Endothelial cell of umbilical vein (primary cell): ENCODE measurements around the gene BRSK2. TPM values are rescaled to one million over a fixed set of nuclear protein-coding genes. Genes with fewer than 3 reads are reported as not detected.

Experiments
- BruUV-seq: library from RNA; stranded (reverse); fragments of 400-500 nt; replicated peaks from 2 replicates; lab custom pipeline; 2021; lab: Mats Ljungman, UMichigan
- CTCF ChIA-PET: fragments of 300-600, 350-600 bp; sonication (Branson Sonifier 250); formaldehyde crosslinking; loops from one replicate; lab custom pipeline; 2021; ENCODE audit warnings: antibody characterized with exemption, inconsistent platforms; lab: Charles Lee
- POLR2A ChIA-PET: fragments of 300-600, 350-600 bp; sonication (Branson Sonifier 250); formaldehyde crosslinking; loops from one replicate; lab custom pipeline; 2021; ENCODE audit warnings: antibody characterized with exemption, inconsistent platforms; lab: Charles Lee
- DNase-seq: peaks from one replicate; pipeline ENCODE4 v3.0.0-alpha.2; 2011; ENCODE audit warnings: low read depth, low spot score
- FAIRE-seq: peaks from 2 replicates; lab custom pipeline; 2011; peaks lifted over from hg19 to GRCh38; lab: Jason Lieb, UNC
- H2AFZ ChIP-seq: 2 replicates; pipeline ENCODE4 v1.6.0; 2012; ENCODE audit warnings: low read depth, low read length, control low read depth, inconsistent platforms
- H3K27ac ChIP-seq: 2 replicates; pipeline ENCODE4 v1.5.1; 2011; ENCODE audit warnings: low read depth, mild to moderate bottlenecking, control low read depth, low read length, moderate library complexity; ENCODE audit not compliant: insufficient read depth
- H3K27me3 ChIP-seq, 2 experiments: 2 replicates each; pipeline versions ENCODE4 v1.6.0 to v1.6.1; 2011; ENCODE audit warnings: low read length in 2 of 2, mixed read lengths in 1 of 2; ENCODE audit not compliant: control insufficient read depth in 2 of 2, insufficient read depth in 2 of 2
- H3K36me3 ChIP-seq, 2 experiments: 2 replicates in 1 of 2; 3 replicates in 1 of 2; pipeline ENCODE4 v1.5.1; 2011; ENCODE audit warnings: low read length in 2 of 2, mild to moderate bottlenecking in 1 of 2, moderate library complexity in 1 of 2; ENCODE audit not compliant: control insufficient read depth in 2 of 2, insufficient read depth in 2 of 2; ENCODE audit errors: extremely low read depth in 1 of 2
- H3K4me1 ChIP-seq: 3 replicates; pipeline ENCODE4 v1.5.1; 2011; ENCODE audit warnings: mild to moderate bottlenecking, low read length; ENCODE audit not compliant: control insufficient read depth, insufficient read depth; ENCODE audit errors: extremely low read depth
- H3K4me2 ChIP-seq: 2 replicates; pipeline ENCODE4 v1.6.1; 2011; ENCODE audit warnings: low read length, control low read depth, mixed read lengths; ENCODE audit not compliant: insufficient read depth
- H3K4me3 ChIP-seq, 3 experiments: fragments of 200-600 bp in 1 of 3; sonication (generic), shearing (Covaris generic) in 1 of 3; replicated peaks in 1 of 3; 2 replicates each; pipeline ENCODE4 v1.5.1; 2011 to 2016; ENCODE audit warnings: control low read depth in 3 of 3, low read length in 3 of 3, mild to moderate bottlenecking in 2 of 3, inconsistent platforms in 1 of 3, low read depth in 1 of 3, moderate library complexity in 1 of 3; ENCODE audit not compliant: insufficient read depth in 1 of 3
- H3K79me2 ChIP-seq: 2 replicates; pipeline ENCODE4 v1.6.0; 2012; ENCODE audit warnings: low read length, inconsistent platforms; ENCODE audit not compliant: control insufficient read depth, insufficient read depth
- H3K9ac ChIP-seq: replicated peaks from 2 replicates; pipeline ENCODE3; 2011; ENCODE audit warnings: low read length, control low read depth; ENCODE audit not compliant: insufficient read depth; ENCODE audit errors: extremely low read depth
- H3K9me1 ChIP-seq: replicated peaks from 3 replicates; pipeline ENCODE4 v1.6.0; 2011; ENCODE audit warnings: mild to moderate bottlenecking, low read length; ENCODE audit not compliant: control insufficient read depth, insufficient read depth; ENCODE audit errors: extremely low read depth
- H3K9me3 ChIP-seq: replicated peaks from 2 replicates; pipeline ENCODE4 v1.5.1; 2012; ENCODE audit warnings: low read length, inconsistent platforms; ENCODE audit not compliant: control insufficient read depth, insufficient read depth
- H4K20me1 ChIP-seq: replicated peaks from 2 replicates; pipeline ENCODE3; 2011; ENCODE audit warnings: mild to moderate bottlenecking, low read length; ENCODE audit not compliant: control insufficient read depth, insufficient read depth; ENCODE audit errors: extremely low read depth
- CTCF ChIP-seq, 2 donors: IDR thresholded peaks; 1 replicate in 1 of 2; 2 replicates in 1 of 2; pipeline ENCODE4 v1.5.1; 2011; ENCODE audit warnings: low read length in 2 of 2, mild to moderate bottlenecking in 2 of 2, moderate library complexity in 2 of 2, control low read depth in 1 of 2, inconsistent platforms in 1 of 2, low read depth in 1 of 2; ENCODE audit not compliant: insufficient read depth in 1 of 2; ENCODE audit errors: extremely low read depth in 1 of 2
- EZH2 ChIP-seq: IDR thresholded peaks from 2 replicates; pipeline ENCODE4 v1.6.1; 2012; ENCODE audit warnings: borderline replicate concordance, low read depth, mild to moderate bottlenecking, moderate library complexity, low read length, inconsistent platforms; ENCODE audit not compliant: severe bottlenecking
- FOS ChIP-seq: IDR thresholded peaks from 2 replicates; pipeline ENCODE4 v1.6.1; 2011; ENCODE audit warnings: mild to moderate bottlenecking, low read length, moderate library complexity, borderline replicate concordance; ENCODE audit not compliant: insufficient read depth
- GATA2 ChIP-seq: IDR thresholded peaks from 2 replicates; pipeline ENCODE4 v1.7.0; 2011; ENCODE audit warnings: low read depth, mild to moderate bottlenecking, moderate library complexity, mixed read lengths, low read length; ENCODE audit not compliant: insufficient read length, insufficient read depth
- JUN ChIP-seq: IDR thresholded peaks from 2 replicates; pipeline ENCODE4 v1.6.1; 2011; ENCODE audit warnings: borderline replicate concordance, low read depth; ENCODE audit not compliant: insufficient read length, insufficient read depth
- MAX ChIP-seq: IDR thresholded peaks from 2 replicates; pipeline ENCODE4 v1.6.1; 2011; ENCODE audit not compliant: insufficient read depth, insufficient read length
- MYC ChIP-seq: IDR thresholded peaks from one replicate; pipeline ENCODE4 v1.6.1; 2011; ENCODE audit warnings: mild to moderate bottlenecking, low read depth, low read length
- POLR2A ChIP-seq: IDR thresholded peaks from 2 replicates; pipeline ENCODE4 v1.6.1; 2012; ENCODE audit warnings: low read depth, mild to moderate bottlenecking, control low read depth, low read length
- POLR2AphosphoS5 ChIP-seq: IDR thresholded peaks from 2 replicates; pipeline ENCODE4 v1.6.1; 2012; ENCODE audit warnings: low read depth, mild to moderate bottlenecking, control low read depth, low read length, moderate library complexity; ENCODE audit not compliant: insufficient read depth
- dilution Hi-C: fragments of 300-500 bp; cut with MboI; formaldehyde crosslinking; loops from one replicate; pipeline ENCODE4 v1.15.0; 2019; ENCODE audit warnings: low sequenced_read_pairs; ENCODE audit not compliant: extremely low pct_ligation_motif_present
- intact Hi-C: fragments of 100-400 bp; cut with micrococcal nuclease; formaldehyde crosslinking; loops from one replicate; pipeline ENCODE4 v1.10.0; 2022
- polyA plus RNA-seq, 4 experiments: library from polyadenylated mRNA; depleted of rRNA in 3 of 4; stranded (reverse) in 3 of 4; unstranded in 1 of 4; fragments of >200 nt; gene quantifications; 2 replicates each; pipeline versions ENCODE4 v1.2.1 to v1.2.3, GENCODE V29; 2011 to 2012; ENCODE audit warnings: missing spikeins in 1 of 4
- total RNA-seq: library from RNA; stranded (reverse); gene quantifications from 2 replicates; pipeline ENCODE4 v1.2.3, GENCODE V29; 2021

BRSK2 gene
- total and polyA plus RNA-seq, 2 donors (not counting 3 experiments of a cell fraction or from before 2014, with no cell fraction given), result 0.08 to 0.20 TPM

- H3K79me2 ChIP-seq, result no peaks in the 10 kb centered on the region
- BruUV-seq, result no TSS peak
- dilution Hi-C loops, result no loop called here
- intact Hi-C loops, result no loop called here
- no peak overlapping the region for H3K27ac ChIP-seq
- no peak overlapping the region for H2AFZ ChIP-seq
- no peaks in the 10 kb centered on the region for H3K27me3 ChIP-seq
- CTCF ChIA-PET, result no interaction called here
- no peaks in the 10 kb centered on the region for H3K9me3 ChIP-seq
- no peaks in the 10 kb centered on the region for H3K36me3 ChIP-seq
- FAIRE-seq, result no peak
- TF ChIP-seq POLR2AphosphoS5 (no peak), POLR2A (no peak), EZH2 (no peak), JUN (no peak), CTCF (IDR thresholded peaks at IDR 0.05; ENCODE audit: extremely low read depth in 1 of 2, insufficient read depth in 1 of 2, low read depth in 1 of 2, low read length in 2 of 2) (no peak), GATA2 (no peak), MYC (no peak), FOS (no peak), MAX (no peak)
- no peak for DNase-seq
- H3K4me1 ChIP-seq, result no peaks in the 10 kb centered on the region
- H3K4me2 ChIP-seq, result no peak overlapping the region
- no peak overlapping the region for H3K4me3 ChIP-seq
- no peaks in the 10 kb centered on the region for H3K9me1 ChIP-seq
- no peaks in the 10 kb centered on the region for H4K20me1 ChIP-seq
- H3K9ac ChIP-seq, result no peak overlapping the region
- POLR2A ChIA-PET, result no interaction called here
Measured at GRCh38 chr11:1398528-1399235, 8.9 kb downstream of the BRSK2 start.
